T1000 (cell line): ENCODE data around the gene C20orf144.
A peak's percentile ranks its signal among the peaks of the same experiment; 100 is the strongest.

Source experiments
- DNase-seq: peaks from one replicate; lab custom pipeline; 2025; ENCODE audit warnings: mixed read lengths; lab: John Stamatoyannopoulos, UW

C20orf144 gene

GRCh38 chr20:33650111-33650752 lies 11.9 kb upstream of the C20orf144 start:
- no peak for DNase-seq

- DNase-seq = no peak
Measured at GRCh38 chr20:33650753-33651561, 11.2 kb upstream of the C20orf144 start.

GRCh38 chr20:33651562-33652048 lies 10.5 kb upstream of the C20orf144 start:
- no peak for DNase-seq

GRCh38 chr20:33653218-33653899 lies 8.8 kb upstream of the C20orf144 start:
- DNase-seq = peak; percentile 29

- DNase-seq = no peak
Measured at GRCh38 chr20:33653900-33654596, 8.1 kb upstream of the C20orf144 start.

- DNase-seq = no peak
Measured at GRCh38 chr20:33654680-33655161, 7.4 kb upstream of the C20orf144 start.

- DNase-seq = no peak
Measured at GRCh38 chr20:33655164-33655563, 7.0 kb upstream of the C20orf144 start.

DNA sequence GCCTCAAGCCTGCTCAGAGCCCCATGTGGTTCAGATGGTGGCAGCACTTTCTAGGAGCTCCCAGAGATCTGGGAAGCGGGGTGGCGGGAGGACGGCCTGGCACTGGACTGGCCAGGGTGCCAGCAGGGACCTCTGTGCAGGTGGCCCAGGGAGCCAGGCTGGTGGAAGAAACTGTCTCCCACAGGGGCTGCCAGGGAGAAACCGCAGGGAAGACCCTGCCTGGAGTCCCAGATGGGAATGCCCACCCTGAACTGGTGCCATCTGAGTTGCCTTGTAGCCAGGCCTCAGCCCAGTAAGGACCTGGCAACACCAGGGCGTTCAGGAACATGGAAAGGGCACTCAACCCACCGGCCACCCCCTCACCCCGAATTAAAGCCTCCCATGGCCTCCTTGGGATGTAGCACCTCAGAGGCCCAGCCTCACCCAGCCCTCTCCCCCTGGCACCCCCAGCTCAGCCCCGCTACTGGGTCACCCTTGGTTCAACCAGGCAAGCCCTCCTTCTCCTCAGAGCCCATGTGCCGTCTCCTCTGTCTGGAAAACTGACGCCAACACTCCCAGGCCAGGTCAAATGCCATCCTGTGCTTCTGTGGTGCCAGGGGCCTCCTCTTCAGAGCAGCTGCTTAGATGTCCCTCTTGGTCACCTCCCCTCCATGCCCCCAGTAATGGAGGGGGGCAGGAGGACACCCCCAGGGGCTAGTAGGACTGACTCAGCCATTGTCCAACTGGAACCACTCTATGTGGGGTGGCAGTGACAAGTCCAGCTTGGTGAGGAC lies 5.9 kb upstream of the C20orf144 start:
- DNase-seq = no peak

GRCh38 chr20:33656783-33657703 lies 5.1 kb upstream of the C20orf144 start:
- no peak for DNase-seq

- no peak for DNase-seq
Measured at GRCh38 chr20:33657704-33658095, 4.4 kb upstream of the C20orf144 start.

DNA sequence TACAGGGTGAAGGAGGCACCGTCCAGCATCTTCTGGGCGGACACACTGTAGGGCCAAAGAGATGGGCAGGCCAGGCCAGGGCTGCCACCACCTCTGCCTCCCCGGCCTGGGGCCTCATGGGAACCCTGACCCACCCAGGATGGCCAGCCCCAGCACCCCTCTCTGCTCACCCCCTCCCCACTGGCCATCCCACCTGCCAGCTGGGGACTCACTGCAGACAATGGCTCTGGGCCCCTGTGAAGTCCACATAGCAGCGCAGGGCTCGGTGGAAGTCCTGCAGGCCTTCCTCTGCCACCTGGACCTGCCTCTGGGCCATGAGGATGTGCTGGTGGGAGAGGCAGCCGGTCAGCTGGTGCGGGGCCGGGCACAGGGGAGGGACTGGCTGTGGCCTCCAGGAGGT lies 3.6 kb upstream of the C20orf144 start:
- no peak for DNase-seq

DNA sequence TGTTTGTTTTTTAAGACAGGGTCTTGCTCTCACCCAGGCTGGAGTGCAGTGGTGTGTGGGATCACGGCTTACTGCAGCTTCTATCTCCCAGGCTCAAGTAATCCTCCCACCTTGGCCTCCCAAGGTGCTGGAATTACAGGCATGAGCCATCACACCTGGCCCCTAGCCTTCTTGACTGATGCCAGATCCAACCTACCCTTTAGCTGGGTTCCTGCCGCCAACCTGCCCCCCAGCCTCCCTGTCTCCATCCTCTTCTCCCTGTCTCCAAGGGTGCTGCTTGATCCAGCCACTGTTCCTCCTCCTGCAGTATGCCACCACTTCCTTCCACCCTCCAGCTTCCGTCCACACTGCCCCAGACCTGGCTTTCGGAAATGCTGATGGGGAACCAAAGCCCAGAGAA lies 3.2 kb upstream of the C20orf144 start:
- DNase-seq = no peak

DNA sequence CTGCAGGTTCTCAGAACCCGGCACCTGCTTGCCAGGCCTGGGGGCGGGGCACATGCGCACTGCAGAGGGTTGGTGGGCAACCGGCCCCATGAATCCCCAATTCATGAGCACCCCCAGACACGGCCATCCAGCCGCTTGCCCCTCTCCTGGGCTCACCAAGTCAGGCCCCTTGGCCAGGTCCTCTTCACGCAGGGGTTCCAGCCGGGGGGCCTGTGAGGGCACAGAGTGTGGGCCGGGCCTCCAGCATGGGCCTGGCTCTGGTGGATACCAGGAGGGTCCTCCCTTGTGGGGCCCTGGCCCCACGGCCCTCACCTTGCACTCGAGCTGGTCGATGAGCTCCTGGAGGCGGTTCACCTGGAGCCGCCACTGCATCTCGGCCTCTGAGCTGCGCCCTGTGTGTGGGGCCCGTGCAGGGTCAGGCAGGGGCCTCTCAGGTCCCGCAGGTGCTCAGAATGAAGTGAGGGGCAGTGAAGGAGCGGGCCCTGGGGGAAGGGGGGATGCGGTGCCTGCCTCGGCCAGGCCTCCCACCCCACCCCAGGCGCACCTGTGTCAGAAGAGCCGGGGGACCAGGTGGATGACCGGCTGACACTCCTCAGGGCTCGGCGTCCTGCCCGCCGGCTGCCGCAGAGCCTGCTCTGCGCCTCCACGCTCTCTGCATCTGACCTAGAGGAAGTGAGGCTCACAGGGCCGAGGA lies 2.6 kb upstream of the C20orf144 start:
- no peak for DNase-seq

DNA sequence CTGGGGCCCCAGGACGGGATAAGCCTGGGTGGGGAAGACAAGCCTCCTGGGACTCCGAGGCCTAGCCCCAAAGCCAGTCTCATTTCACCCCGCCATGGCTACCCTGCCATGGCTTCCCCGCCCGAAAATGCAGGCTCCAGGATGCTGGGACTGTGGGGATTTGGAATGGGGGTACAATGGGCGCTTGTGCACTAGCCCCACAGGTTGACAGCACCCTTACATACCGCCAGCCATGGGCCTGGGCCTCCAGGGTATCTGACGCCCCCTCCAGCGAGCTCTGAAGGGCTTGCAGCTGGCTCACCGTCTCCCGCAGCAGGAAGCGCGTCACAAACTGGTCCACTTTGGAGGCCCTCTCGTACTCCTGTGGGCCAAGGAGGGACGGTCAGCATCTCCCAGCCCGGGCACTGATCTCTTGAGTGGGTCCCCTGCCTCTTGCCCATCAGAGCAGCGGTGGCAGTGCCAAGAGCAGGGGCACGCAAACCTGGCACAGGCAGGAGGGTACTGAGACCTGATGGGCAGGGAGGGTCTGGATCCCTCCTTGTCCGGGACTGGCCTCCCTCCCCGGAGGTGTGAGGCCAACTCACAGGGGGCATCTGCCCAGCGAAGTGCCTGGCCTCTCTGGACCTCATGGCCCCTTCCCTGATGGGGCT lies 2.0 kb upstream of the C20orf144 start:
- no peak for DNase-seq

DNA sequence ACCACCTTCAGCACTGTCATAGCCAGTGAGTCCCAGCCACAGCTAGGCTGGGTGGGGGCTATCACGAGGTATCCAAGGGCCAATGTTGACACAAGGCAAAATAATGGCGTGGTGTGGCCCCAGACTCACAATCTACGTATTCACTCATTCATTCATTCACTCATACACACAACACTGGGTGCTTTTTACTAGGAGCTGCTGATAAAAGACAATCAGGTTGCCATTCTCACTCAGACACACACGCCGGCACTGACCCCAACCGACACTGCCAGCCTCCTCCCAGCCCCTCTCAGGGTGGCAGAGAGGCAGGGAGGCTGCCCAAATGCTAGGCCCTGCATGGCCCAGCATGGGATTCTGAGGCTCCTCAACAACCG lies 1.5 kb upstream of the C20orf144 start:
- DNase-seq = no peak

- DNase-seq = peak; percentile 68
Measured at GRCh38 chr20:33663161-33664084, 1.3 kb downstream of the C20orf144 start.

GRCh38 chr20:33664085-33664761 lies 2.1 kb downstream of the C20orf144 start:
- DNase-seq = no peak
